Chondrocyte (in vitro differentiated cells): ENCODE data around the gene GFRA1. TPM values are rescaled to one million over a fixed set of nuclear protein-coding genes. Genes with fewer than 3 reads are reported as not detected.

ENCODE experiments used
- DNase-seq: peaks from one replicate; pipeline ENCODE4 v3.0.0; 2021; ENCODE audit warnings: mixed read lengths, low spot score
- H3K27ac Mint-ChIP-seq: one replicate; pipeline ENCODE4 v1.8.0; 2021; ENCODE audit warnings: mild to moderate bottlenecking, moderate library complexity, mixed read lengths; ENCODE audit not compliant: unreplicated experiment
- H3K27me3 Mint-ChIP-seq: 2 replicates; pipeline ENCODE4 v1.8.0; 2021; ENCODE audit warnings: low read depth, mixed read lengths
- H3K36me3 Mint-ChIP-seq: 2 replicates; pipeline ENCODE4 v1.8.0; 2021; ENCODE audit warnings: low read depth, mixed read lengths
- H3K4me1 Mint-ChIP-seq: 2 replicates; pipeline ENCODE4 v1.8.0; 2021; ENCODE audit warnings: low read depth, mild to moderate bottlenecking, mixed read lengths
- H3K4me3 Mint-ChIP-seq: one replicate; pipeline ENCODE4 v1.8.0; 2021; ENCODE audit warnings: mild to moderate bottlenecking, moderate library complexity, mixed read lengths; ENCODE audit not compliant: unreplicated experiment
- H3K9me3 Mint-ChIP-seq: 2 replicates; pipeline ENCODE4 v1.8.0; 2021; ENCODE audit warnings: low read depth, mixed read lengths
- CTCF ChIP-seq: fragments of 200-600 bp; sonication (generic); IDR thresholded peaks from 2 replicates; pipeline ENCODE4 v1.5.0; 2021; ENCODE audit warnings: antibody characterized with exemption, mild to moderate bottlenecking, moderate library complexity
- total RNA-seq: library from RNA; stranded (reverse); gene quantifications from 3 replicates; pipeline ENCODE4 v1.2.1, GENCODE V29; 2021

Gene GFRA1
- total RNA-seq, 1 donor from 2014 or later, result 79.7 TPM

- no peaks in the 10 kb centered on the region for H3K9me3 Mint-ChIP-seq
- no peak for DNase-seq
- H3K4me3 Mint-ChIP-seq, result no peak overlapping the region
- H3K4me1 Mint-ChIP-seq, result peaks cover 20% of the 10 kb centered on the region
- H3K36me3 Mint-ChIP-seq, result no peaks in the 10 kb centered on the region
- no peak for TF ChIP-seq CTCF
- no peaks in the 10 kb centered on the region for H3K27me3 Mint-ChIP-seq
- H3K27ac Mint-ChIP-seq, result no peak overlapping the region
Measured at GRCh38 chr10:116049974-116050304, 223.1 kb downstream of the GFRA1 start.

GRCh38 chr10:116049158-116049973, 223.6 kb downstream of the GFRA1 start:
- TF ChIP-seq CTCF, result no peak
- Mint-ChIP-seq H3K9me3 (no peaks in the 10 kb centered on the region), H3K27ac (no peak overlapping the region), H3K36me3 (no peaks in the 10 kb centered on the region), H3K27me3 (no peaks in the 10 kb centered on the region), H3K4me3 (no peak overlapping the region), H3K4me1 (peaks cover 25% of the 10 kb centered on the region)
- DNase-seq, result no peak

GRCh38 chr10:116045366-116046356, 227.3 kb downstream of the GFRA1 start:
- no peak overlapping the region for H3K4me3 Mint-ChIP-seq
- no peak for TF ChIP-seq CTCF
- no peaks in the 10 kb centered on the region for H3K36me3 Mint-ChIP-seq
- peaks cover 6% of the 10 kb centered on the region for H3K9me3 Mint-ChIP-seq
- no peak for DNase-seq
- H3K4me1 Mint-ChIP-seq, result peaks cover 29% of the 10 kb centered on the region
- no peaks in the 10 kb centered on the region for H3K27me3 Mint-ChIP-seq
- H3K27ac Mint-ChIP-seq, result no peak overlapping the region

DNA sequence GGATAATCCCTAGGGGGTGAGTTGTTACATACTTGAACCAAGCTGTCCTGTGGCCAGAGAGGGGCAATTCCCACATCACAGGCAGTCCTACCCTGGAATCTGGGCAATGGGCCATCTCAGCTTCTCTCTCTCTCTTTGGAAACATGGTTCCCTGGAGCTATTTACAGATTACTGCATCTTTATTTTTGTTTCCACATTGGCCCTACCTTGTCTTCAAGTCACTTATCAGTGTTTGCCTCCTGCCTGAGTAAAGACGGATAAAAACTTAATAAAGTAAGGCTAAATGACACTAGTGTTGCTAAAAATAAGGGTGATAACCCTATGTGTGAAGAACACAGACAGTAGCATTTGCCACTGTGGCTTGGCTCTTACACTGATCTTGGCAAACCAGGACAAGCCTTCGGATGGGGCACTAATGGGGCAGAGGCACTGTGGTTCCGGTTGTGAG, 228.2 kb downstream of the GFRA1 start:
- no peak overlapping the region for H3K27ac Mint-ChIP-seq

More for the DNA sequence above, 228.2 kb downstream of the GFRA1 start:
- DNase-seq, result no peak
- Mint-ChIP-seq H3K4me3 (no peak overlapping the region), H3K9me3 (peaks cover 6% of the 10 kb centered on the region), H3K27me3 (no peaks in the 10 kb centered on the region), H3K36me3 (no peaks in the 10 kb centered on the region), H3K4me1 (peaks cover 29% of the 10 kb centered on the region)
- TF ChIP-seq CTCF, result no peak
